ENCODE data around the gene TAS2R1.

The TAS2R1 gene

GRCh38 chr5:9589049-9589835, 40.9 kb downstream of the TAS2R1 start:
- no peak for DNase-seq (ENCODE audit: low read depth in 1 of 2, low spot score in 1 of 2)

DNA sequence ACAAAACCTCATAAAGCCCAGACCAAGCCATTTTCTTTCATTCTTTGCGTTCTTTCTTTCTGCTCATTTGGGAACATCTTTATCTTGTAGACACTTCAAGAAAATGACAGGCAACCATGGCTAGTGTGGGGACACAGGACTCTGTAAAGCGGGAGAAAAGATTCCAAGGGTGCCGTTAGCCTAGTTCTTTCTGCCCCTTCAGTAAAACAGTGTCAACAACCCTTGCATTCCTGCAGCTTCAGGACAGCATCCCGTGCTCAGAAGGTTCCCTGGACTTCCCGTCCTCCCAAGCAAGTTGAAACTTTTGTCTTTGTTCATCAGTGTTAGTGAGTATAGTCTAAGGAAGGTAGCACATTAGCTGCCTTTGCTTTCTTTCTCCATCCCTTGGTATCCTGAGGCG, 41.9 kb downstream of the TAS2R1 start:
- no peak for DNase-seq (ENCODE audit: low read depth in 1 of 2, low spot score in 1 of 2)

- DNase-seq (ENCODE audit: low read depth in 1 of 2, low spot score in 1 of 2) = no peak
Measured at GRCh38 chr5:9587135-9587534, 43.0 kb downstream of the TAS2R1 start.

GRCh38 chr5:9582406-9582805, 47.7 kb downstream of the TAS2R1 start:
- no peak for DNase-seq (ENCODE audit: low read depth in 1 of 2, low spot score in 1 of 2)
